LNCAP (cell line): ENCODE data around the gene ANO8.

ENCODE experiments used
- TF ChIP-seq, protein P1 (sequence below): fragments of 450-650 bp; IDR thresholded peaks from 2 replicates; pipeline ENCODE4 v1.5.1; 2017; ENCODE audit warnings: mild to moderate bottlenecking

The ANO8 gene, protein sequence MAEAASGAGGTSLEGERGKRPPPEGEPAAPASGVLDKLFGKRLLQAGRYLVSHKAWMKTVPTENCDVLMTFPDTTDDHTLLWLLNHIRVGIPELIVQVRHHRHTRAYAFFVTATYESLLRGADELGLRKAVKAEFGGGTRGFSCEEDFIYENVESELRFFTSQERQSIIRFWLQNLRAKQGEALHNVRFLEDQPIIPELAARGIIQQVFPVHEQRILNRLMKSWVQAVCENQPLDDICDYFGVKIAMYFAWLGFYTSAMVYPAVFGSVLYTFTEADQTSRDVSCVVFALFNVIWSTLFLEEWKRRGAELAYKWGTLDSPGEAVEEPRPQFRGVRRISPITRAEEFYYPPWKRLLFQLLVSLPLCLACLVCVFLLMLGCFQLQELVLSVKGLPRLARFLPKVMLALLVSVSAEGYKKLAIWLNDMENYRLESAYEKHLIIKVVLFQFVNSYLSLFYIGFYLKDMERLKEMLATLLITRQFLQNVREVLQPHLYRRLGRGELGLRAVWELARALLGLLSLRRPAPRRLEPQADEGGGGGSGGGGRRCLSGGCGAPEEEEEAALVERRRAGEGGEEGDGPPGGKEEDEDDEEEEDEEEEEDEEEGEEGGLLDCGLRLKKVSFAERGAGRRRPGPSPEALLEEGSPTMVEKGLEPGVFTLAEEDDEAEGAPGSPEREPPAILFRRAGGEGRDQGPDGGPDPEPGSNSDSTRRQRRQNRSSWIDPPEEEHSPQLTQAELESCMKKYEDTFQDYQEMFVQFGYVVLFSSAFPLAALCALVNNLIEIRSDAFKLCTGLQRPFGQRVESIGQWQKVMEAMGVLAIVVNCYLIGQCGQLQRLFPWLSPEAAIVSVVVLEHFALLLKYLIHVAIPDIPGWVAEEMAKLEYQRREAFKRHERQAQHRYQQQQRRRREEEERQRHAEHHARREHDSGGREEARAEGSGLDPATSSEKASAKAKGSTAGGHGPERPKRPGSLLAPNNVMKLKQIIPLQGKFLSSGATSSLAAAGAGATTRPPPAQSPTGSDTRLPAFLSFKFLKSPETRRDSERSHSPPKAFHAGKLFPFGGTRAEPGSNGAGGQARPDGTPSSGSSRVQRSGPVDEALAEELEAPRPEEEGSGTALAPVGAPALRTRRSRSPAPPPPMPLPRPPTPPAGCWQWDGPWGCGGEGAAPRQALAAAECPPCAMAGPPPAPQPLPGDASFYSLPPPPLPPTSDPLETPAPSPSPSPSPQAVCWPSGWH

DNA sequence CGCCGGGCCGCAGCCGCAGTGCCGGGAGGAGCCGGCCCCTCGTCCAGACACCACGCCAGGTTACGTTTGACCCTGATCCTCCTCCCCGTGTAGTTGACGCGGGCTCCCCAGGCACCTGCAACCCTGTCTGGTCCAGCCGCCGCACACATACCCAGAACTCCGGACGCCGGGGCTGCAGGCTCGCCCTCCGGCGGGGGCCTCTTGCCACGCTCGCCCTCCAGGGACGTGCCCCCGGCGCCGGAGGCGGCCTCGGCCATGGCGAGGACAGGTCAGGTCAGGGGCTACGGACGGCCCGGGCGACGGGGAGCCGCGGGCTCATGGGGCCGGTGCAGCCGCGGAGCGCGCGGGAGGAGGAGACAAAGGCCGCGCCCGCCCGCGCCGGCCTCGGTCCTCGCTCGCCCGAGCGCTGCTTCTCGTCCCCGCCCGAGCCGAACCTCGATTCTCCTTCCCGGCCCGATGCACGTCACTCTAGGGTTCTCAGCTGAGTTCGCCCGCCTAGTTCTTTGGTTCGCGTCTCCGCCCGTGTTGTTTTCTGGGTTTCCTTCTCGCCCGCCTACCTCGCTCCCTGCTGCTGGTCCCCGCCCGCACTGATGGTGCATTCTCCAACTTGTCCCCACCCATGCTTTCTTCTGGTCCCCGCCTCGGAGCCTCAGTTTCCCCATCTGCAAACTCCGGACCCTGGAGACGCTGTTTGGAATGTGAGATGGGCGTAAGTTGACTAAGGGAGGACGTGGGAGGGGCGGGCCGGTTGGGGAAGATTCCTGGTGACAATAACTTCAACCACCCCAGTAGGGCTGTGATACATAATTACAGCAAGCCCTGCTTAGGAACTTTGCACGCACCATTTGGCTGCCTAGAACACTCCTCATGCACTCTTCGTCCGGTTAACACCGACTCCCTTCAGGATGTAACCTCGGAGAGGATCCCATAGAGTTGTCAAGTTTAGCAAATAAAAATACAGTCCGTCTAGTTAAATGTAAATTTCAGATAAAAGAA lies at the start of gene ANO8:
Gene ANO8, minus strand, starts transcription at position 442 of the 996 bp plus-strand sequence. Its CDS starts 185 bp downstream, at position 257.
- TF ChIP-seq, protein P1, sequence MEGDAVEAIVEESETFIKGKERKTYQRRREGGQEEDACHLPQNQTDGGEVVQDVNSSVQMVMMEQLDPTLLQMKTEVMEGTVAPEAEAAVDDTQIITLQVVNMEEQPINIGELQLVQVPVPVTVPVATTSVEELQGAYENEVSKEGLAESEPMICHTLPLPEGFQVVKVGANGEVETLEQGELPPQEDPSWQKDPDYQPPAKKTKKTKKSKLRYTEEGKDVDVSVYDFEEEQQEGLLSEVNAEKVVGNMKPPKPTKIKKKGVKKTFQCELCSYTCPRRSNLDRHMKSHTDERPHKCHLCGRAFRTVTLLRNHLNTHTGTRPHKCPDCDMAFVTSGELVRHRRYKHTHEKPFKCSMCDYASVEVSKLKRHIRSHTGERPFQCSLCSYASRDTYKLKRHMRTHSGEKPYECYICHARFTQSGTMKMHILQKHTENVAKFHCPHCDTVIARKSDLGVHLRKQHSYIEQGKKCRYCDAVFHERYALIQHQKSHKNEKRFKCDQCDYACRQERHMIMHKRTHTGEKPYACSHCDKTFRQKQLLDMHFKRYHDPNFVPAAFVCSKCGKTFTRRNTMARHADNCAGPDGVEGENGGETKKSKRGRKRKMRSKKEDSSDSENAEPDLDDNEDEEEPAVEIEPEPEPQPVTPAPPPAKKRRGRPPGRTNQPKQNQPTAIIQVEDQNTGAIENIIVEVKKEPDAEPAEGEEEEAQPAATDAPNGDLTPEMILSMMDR = no peak

DNA sequence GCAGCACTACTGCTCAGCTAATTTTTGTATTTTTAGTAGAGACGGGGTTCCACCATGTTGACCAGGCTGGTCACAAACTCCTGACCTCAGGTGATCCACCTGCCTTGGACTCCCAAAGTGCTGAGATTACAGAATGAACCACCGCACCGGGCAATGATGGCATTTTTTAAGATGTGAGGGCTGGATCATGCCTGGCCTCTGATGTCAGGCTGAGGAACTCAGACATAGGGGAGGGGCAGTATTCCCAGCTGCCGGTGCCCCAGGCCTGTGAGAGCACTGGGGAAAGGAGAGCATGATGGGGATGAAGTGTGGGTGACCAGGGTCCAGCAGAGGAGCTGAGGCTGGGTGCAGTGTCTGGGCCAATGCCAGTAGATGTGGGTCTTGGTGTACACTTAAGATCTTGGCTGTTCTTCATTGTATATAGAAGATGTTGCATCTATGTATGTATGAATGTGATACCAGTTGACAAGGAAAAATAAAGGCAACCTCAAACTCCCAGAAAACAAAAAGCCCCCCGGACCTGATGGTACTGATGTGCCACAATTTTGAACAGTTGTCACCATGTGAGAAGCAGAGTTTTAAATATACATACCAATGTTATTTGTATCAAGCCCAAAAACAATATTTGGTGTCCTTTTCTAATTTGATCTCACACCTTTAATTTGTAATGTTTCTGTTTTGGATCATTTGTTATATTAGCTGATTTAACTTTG lies 45.9 kb upstream of the ANO8 start:
- TF ChIP-seq, protein P1 = no peak

DNA sequence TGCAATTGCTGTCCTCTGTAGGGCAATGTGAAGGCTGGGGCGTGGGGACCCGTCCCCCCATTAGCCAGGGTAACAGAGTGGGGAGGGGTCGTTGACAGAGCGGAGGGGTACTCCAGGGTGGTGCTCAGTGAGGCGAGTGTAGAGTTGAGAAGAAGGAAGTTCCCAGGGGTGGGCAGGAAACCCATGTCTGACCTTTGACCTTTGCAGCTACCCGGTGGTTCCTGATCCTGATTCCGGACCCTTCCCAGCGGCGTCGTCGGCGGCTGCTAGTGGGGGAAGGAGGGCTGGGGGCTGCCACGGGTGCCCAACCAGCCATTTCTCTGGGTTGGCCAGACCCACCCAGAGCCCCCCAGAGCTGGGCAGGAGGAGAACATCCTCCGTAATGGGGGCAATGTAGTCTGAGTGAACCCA lies 44.6 kb upstream of the ANO8 start:
- TF ChIP-seq, protein P1 = no peak

DNA sequence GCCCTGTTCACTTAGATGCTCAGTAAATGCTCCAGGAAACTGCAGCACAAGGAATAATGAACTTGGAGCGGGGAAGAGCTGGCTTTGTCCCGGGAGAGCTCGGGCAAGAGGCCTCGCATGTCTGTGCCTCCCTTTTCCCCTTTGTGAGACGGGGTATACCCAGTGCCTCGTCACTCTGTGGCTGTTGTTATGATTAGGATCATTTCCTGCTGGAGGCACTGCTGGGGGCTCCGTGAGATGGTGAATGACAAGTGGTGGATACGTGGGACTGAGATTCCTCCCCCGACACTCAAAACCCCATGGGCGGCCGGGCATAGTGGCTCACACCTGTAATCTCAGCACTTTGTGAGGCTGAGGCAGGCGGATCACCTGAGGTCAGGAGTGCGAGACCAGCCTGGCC lies 43.6 kb upstream of the ANO8 start:
- TF ChIP-seq, protein P1 = no peak

DNA sequence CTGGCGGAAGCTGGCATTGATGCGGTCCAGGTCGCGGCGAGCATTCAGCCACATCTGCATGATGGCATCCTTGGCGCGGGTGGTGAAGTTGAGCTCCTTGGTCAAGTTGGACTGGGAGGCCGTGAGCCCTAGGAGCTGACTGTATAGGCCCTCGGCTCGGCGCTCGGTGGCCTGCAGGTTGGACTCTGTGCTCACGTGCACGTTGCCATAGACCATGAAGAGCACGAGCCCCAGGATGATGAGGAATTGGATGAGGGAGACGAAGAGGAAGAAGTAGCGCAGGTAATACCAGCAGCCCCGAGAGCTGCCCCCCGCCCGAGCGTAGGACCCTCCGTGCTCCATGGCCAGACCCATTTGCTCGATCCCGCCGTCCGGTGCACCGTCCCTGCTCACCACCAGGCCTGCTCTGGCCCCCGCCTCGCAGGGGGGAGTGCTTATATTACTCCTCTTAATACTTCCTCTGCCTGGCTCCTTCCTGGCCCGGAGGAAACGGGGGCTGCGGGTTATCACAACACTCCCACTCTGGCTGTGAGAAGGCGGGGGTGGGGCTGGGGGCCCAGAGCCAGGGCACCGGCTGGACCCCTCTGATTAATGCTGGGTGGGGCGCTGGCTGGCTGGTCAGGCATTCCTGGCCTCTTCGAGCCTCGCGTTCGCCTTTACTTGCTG lies 42.4 kb upstream of the ANO8 start, which contains the start of gene PLVAP:
Gene PLVAP, minus strand, starts transcription at position 408 of the 666 bp plus-strand sequence. Its CDS starts 54 bp downstream, at position 354.
- TF ChIP-seq, protein P1 = no peak

DNA sequence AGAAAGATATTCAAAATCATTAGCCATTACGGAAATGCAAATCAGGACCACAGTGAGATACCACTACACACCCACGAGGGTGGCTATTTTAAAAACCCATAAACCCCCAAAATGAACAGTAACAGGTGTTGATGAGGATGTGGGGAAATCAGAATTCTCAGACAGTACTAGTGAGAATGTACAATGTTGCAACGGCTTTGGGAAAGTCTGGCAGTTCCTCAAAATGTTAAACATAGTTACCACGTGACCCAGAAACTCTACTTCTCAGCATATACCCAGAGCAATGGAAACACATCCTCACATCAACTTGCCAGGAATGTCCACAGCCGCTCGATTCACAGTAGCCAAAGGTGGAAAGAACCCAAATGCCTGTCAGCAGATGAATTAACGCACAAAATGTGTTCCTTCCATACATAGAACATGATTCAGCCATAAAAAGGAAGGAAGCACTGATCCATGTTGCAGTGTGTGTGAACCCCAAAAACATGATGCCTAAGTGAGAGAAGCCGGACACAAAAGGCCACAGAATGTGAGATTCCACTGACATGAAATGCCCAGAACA lies 35.5 kb upstream of the ANO8 start:
- TF ChIP-seq, protein P1 = no peak
